OCI-LY7 (cell line): ENCODE data around the gene LRRC7.

ENCODE experiments used
- CTCF ChIP-seq: fragments of 200-600 bp; sonication (generic); conservative IDR thresholded peaks from 2 replicates; pipeline ENCODE4 v1.5.1; 2014; ENCODE audit warnings: mild to moderate bottlenecking, antibody characterized with exemption, low read length, moderate library complexity, mixed read lengths
- EZH2phosphoT487 ChIP-seq: fragments of 200-600 bp; sonication (generic); IDR thresholded peaks from 2 replicates; pipeline ENCODE4 v1.6.1; 2018; ENCODE audit warnings: low read depth, borderline replicate concordance, mild to moderate bottlenecking, mixed run types, antibody characterized with exemption, low read length, moderate library complexity, mixed read lengths

- TF ChIP-seq CTCF (no peak), EZH2phosphoT487 (no peak)
Measured at GRCh38 chr1:69852706-69853105, 285.0 kb downstream of the LRRC7 start.
